HepG2 (cell line): ENCODE results near the gene TCFL5. TPM values are rescaled to one million over a fixed set of nuclear protein-coding genes. Genes with fewer than 3 reads are reported as not detected.
A peak's percentile ranks its signal among the peaks of the same experiment; 100 is the strongest.

Experiments used
- ERF ChIP-seq: IDR thresholded peaks from 2 replicates; pipeline ENCODE4 v1.6.1; 2018; ENCODE audit warnings: missing biosample characterization, missing genetic modification reagents
- KDM4B ChIP-seq: sonication (generic); formaldehyde crosslinking; IDR thresholded peaks from 2 replicates; pipeline ENCODE4 v1.4.0; 2020; ENCODE audit warnings: missing genetic modification reagents
- MIER2 ChIP-seq: IDR thresholded peaks from 2 replicates; pipeline ENCODE4 v1.6.1; 2016; ENCODE audit warnings: missing biosample characterization, missing genetic modification reagents
- PCBP1 ChIP-seq: fragments of 200-400 bp; formaldehyde crosslinking; IDR thresholded peaks from 2 replicates; pipeline ENCODE4 v1.6.1; 2017; ENCODE audit warnings: mild to moderate bottlenecking, low read depth, low read length, borderline replicate concordance
- PHF21A ChIP-seq: sonication (generic); formaldehyde crosslinking; IDR thresholded peaks from 2 replicates; pipeline ENCODE4 v1.5.0; 2020; ENCODE audit warnings: mild to moderate bottlenecking, missing genetic modification reagents
- POLR2G ChIP-seq: fragments of 200-400 bp; formaldehyde crosslinking; IDR thresholded peaks from 2 replicates; pipeline ENCODE4 v1.6.1; 2018; ENCODE audit warnings: mild to moderate bottlenecking, low read depth, low read length, moderate library complexity
- RCOR2 ChIP-seq: IDR thresholded peaks from 2 replicates; pipeline ENCODE4 v1.6.1; 2016; ENCODE audit warnings: missing biosample characterization, missing genetic modification reagents
- SP140L ChIP-seq: sonication (generic); formaldehyde crosslinking; IDR thresholded peaks from 2 replicates; pipeline ENCODE4 v1.4.0; 2020; ENCODE audit warnings: missing genetic modification reagents, borderline replicate concordance
- U2AF1 ChIP-seq: fragments of 200-400 bp; formaldehyde crosslinking; optimal IDR thresholded peaks from 2 replicates; pipeline ENCODE3; 2017; ENCODE audit warnings: mild to moderate bottlenecking, low read depth, low read length
- ZNF124 ChIP-seq: sonication (generic); formaldehyde crosslinking; IDR thresholded peaks from 2 replicates; pipeline ENCODE4 v1.4.0; 2020; ENCODE audit warnings: missing genetic modification reagents
- ZNF343 ChIP-seq: sonication (generic); formaldehyde crosslinking; IDR thresholded peaks from 2 replicates; pipeline ENCODE4 v1.4.0; 2020; ENCODE audit warnings: mild to moderate bottlenecking, missing genetic modification reagents
- ZNF367 ChIP-seq: sonication (generic); formaldehyde crosslinking; IDR thresholded peaks from 2 replicates; pipeline ENCODE4 v1.4.0; 2020; ENCODE audit warnings: missing genetic modification reagents, borderline replicate concordance
- ZNF567 ChIP-seq: sonication (generic); formaldehyde crosslinking; IDR thresholded peaks from 2 replicates; pipeline ENCODE4 v1.8.1; 2023; ENCODE audit warnings: mild to moderate bottlenecking, missing genetic modification reagents, borderline replicate concordance
- ZNF605 ChIP-seq: sonication (generic); formaldehyde crosslinking; IDR thresholded peaks from 2 replicates; pipeline ENCODE4 v1.8.0; 2022; ENCODE audit warnings: mild to moderate bottlenecking, missing genetic modification reagents
- polyA plus RNA-seq, 8 experiments: library from polyadenylated mRNA; depleted of rRNA in 3 of 8; stranded (reverse) in 7 of 8; unstranded in 1 of 8; fragments of >200 nt; fragmentation: Illumina TruSeq in 4 of 8; extraction: Trizol in 4 of 8; gene quantifications; 2 replicates each; pipeline versions ENCODE4 v1.2.1 to v1.2.3, GENCODE V29; 2011 to 2016; ENCODE audit warnings: low read depth in 4 of 8, missing spikeins in 1 of 8, mixed read lengths in 1 of 8; ENCODE audit not compliant: insufficient read depth in 1 of 8
- total RNA-seq, 5 experiments: library from RNA; depleted of rRNA; stranded (reverse); fragments of >200 nt; fragmentation: Illumina TruSeq; extraction: Trizol; gene quantifications; 2 replicates each; pipeline ENCODE4 v1.2.3, GENCODE V29; 2016; ENCODE audit warnings: low read depth in 1 of 5
- TF ChIP-seq, protein P1 (sequence below): sonication (generic); formaldehyde crosslinking; IDR thresholded peaks from 2 replicates; pipeline ENCODE4 v1.4.0; 2020; ENCODE audit warnings: missing genetic modification reagents
- TF ChIP-seq, protein P2 (sequence below): sonication (generic); formaldehyde crosslinking; IDR thresholded peaks from 2 replicates; pipeline ENCODE4 v1.8.1; 2023; ENCODE audit warnings: mild to moderate bottlenecking, inconsistent platforms, moderate library complexity, missing genetic modification reagents, borderline replicate concordance
- TF ChIP-seq, protein P3 (sequence below): sonication (generic); formaldehyde crosslinking; conservative IDR thresholded peaks from 2 replicates; pipeline ENCODE4 v1.8.0; 2022; ENCODE audit warnings: low read depth, missing genetic modification reagents
- TF ChIP-seq, protein P4 (sequence below): sonication (generic); formaldehyde crosslinking; IDR thresholded peaks from 2 replicates; pipeline ENCODE4 v1.5.1; 2020; ENCODE audit warnings: mild to moderate bottlenecking, missing genetic modification reagents, moderate library complexity
- TF ChIP-seq, protein P5 (sequence below): sonication (generic); formaldehyde crosslinking; IDR thresholded peaks from 2 replicates; pipeline ENCODE4 v1.4.0; 2020; ENCODE audit warnings: missing genetic modification reagents, borderline replicate concordance
- TF ChIP-seq, protein P6 (sequence below): sonication (generic); formaldehyde crosslinking; IDR thresholded peaks from 2 replicates; pipeline ENCODE4 v1.4.0; 2020; ENCODE audit warnings: mild to moderate bottlenecking, missing genetic modification reagents

Gene TCFL5
- total and polyA plus RNA-seq, 2 of the 13 experiments (the other 11 are each of a cell fraction or from before 2014, with no cell fraction given), result 14.8 to 20.0 TPM

DNA sequence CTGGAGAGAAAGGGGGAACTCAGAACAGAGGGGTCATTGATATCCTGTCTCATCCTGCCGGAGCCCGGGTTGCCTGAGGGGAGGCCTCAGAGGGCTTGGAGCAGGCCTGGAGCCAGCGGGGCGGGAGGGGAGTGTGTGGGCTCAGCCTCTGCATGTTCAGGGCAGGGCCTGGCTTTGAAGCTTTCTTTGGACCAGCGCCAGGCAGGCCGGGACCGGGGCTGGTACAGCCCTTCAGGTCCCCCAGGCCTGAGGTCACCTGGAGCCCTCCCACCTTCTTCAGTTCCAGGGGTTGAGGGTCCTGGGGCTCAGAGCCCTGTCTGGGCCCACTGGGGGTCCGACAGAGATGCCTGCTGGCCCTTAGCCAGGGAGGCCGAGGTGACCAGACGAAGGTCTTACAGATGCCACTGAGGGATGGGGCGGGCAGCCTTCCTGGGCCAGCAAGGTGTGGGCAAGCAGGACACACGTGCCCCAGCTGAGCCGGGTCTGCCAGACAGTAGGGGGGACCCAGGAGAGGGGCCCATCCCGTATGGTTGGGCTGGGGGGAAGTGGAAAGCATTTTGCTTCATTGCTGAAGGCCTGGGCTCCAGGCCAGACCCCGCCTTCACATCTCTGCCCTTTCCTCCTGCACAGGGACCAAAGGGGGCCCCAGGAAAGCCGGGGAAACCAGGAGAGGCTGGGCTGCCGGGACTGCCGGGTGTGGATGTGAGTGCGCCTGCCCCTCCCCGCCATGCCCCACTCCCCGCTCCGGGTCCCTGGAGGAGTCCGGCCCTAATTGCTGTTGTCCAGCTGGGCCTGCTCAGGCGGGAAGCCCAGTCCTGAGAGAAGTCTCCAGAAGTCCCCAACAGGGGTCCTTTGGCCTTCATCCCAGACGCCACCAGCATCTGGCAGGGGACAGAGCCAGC, 42.8 kb downstream of the TCFL5 start (continued):
- TF ChIP-seq, protein P1, sequence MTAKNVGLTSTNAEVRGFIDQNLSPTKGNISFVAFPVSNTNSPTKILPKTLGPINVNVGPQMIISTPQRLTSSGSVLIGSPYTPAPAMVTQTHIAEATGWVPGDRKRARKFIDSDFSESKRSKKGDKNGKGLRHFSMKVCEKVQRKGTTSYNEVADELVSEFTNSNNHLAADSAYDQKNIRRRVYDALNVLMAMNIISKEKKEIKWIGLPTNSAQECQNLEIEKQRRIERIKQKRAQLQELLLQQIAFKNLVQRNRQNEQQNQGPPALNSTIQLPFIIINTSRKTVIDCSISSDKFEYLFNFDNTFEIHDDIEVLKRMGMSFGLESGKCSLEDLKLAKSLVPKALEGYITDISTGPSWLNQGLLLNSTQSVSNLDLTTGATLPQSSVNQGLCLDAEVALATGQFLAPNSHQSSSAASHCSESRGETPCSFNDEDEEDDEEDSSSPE (CRISPR knock-in tag), result 0 out of 2 replicates have a peak, but pooled peaks have one; percentile 46
- TF ChIP-seq, protein P2, sequence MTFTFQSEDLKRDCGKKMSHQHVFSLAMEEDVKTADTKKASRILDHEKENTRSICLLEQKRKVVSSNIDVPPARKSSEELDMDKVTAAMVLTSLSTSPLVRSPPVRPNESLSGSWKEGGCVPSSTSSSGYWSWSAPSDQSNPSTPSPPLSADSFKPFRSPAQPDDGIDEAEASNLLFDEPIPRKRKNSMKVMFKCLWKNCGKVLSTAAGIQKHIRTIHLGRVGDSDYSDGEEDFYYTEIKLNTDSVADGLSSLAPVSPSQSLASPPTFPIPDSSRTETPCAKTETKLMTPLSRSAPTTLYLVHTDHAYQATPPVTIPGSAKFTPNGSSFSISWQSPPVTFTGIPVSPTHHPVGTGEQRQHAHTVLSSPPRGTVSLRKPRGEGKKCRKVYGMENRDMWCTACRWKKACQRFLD, result no peak
- TF ChIP-seq ZNF567 (CRISPR knock-in tag) (peak; percentile 71; the same call in 1 of the 2 replicates), SP140L (no peak; the same call in 1 of the 2 replicates), ZNF343 (0 out of 2 replicates have a peak, but pooled peaks have one; percentile 44), KDM4B (CRISPR knock-in tag) (peak; percentile 73; the same call in 1 of the 2 replicates), RCOR2 (no peak), POLR2G (peak; percentile 32), PHF21A (CRISPR knock-in tag) (peak; percentile 91), MIER2 (CRISPR knock-in tag) (peak; percentile 23), ERF (CRISPR knock-in tag) (peak; percentile 66; the same call in 1 of the 2 replicates), ZNF367 (CRISPR knock-in tag) (no peak), PCBP1 (peak; percentile 73; the same call in 1 of the 2 replicates), ZNF124 (CRISPR knock-in tag) (no peak), U2AF1 (peak; percentile 28), ZNF605 (peak; percentile 55; the same call in 1 of the 2 replicates)
- TF ChIP-seq, protein P3, sequence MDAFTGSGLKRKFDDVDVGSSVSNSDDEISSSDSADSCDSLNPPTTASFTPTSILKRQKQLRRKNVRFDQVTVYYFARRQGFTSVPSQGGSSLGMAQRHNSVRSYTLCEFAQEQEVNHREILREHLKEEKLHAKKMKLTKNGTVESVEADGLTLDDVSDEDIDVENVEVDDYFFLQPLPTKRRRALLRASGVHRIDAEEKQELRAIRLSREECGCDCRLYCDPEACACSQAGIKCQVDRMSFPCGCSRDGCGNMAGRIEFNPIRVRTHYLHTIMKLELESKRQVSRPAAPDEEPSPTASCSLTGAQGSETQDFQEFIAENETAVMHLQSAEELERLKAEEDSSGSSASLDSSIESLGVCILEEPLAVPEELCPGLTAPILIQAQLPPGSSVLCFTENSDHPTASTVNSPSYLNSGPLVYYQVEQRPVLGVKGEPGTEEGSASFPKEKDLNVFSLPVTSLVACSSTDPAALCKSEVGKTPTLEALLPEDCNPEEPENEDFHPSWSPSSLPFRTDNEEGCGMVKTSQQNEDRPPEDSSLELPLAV (CRISPR knock-in tag), result no peak
- TF ChIP-seq, protein P4, sequence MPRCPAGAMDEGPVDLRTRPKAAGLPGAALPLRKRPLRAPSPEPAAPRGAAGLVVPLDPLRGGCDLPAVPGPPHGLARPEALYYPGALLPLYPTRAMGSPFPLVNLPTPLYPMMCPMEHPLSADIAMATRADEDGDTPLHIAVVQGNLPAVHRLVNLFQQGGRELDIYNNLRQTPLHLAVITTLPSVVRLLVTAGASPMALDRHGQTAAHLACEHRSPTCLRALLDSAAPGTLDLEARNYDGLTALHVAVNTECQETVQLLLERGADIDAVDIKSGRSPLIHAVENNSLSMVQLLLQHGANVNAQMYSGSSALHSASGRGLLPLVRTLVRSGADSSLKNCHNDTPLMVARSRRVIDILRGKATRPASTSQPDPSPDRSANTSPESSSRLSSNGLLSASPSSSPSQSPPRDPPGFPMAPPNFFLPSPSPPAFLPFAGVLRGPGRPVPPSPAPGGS, result peak; percentile 69; the same call in 1 of the 2 replicates
- TF ChIP-seq, protein P5, sequence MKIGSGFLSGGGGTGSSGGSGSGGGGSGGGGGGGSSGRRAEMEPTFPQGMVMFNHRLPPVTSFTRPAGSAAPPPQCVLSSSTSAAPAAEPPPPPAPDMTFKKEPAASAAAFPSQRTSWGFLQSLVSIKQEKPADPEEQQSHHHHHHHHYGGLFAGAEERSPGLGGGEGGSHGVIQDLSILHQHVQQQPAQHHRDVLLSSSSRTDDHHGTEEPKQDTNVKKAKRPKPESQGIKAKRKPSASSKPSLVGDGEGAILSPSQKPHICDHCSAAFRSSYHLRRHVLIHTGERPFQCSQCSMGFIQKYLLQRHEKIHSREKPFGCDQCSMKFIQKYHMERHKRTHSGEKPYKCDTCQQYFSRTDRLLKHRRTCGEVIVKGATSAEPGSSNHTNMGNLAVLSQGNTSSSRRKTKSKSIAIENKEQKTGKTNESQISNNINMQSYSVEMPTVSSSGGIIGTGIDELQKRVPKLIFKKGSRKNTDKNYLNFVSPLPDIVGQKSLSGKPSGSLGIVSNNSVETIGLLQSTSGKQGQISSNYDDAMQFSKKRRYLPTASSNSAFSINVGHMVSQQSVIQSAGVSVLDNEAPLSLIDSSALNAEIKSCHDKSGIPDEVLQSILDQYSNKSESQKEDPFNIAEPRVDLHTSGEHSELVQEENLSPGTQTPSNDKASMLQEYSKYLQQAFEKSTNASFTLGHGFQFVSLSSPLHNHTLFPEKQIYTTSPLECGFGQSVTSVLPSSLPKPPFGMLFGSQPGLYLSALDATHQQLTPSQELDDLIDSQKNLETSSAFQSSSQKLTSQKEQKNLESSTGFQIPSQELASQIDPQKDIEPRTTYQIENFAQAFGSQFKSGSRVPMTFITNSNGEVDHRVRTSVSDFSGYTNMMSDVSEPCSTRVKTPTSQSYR (CRISPR knock-in tag), result no peak
- TF ChIP-seq, protein P6, sequence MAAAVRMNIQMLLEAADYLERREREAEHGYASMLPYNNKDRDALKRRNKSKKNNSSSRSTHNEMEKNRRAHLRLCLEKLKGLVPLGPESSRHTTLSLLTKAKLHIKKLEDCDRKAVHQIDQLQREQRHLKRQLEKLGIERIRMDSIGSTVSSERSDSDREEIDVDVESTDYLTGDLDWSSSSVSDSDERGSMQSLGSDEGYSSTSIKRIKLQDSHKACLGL, result peak; percentile 87
